HG02943 (cell line): ENCODE data around the gene TGM1.
A peak's percentile ranks its signal among the peaks of the same experiment; 100 is the strongest.

Experiments
- ATAC-seq: cut with Tn5 transposase; IDR thresholded peaks from one replicate; pipeline ENCODE4 v1.9.1; 2021; ENCODE audit warnings: mild to moderate bottlenecking, low read depth, moderate library complexity; ENCODE audit not compliant: unreplicated experiment

TGM1 gene

GRCh38 chr14:24271134-24271833 is 8.3 kb upstream of the TGM1 start, which contains the start of gene RABGGTA:
Gene RABGGTA (minus strand): TSS chr14:24271597. CDS start chr14:24271115, 482 bp downstream.
- ATAC-seq, result peak; percentile 75

DNA sequence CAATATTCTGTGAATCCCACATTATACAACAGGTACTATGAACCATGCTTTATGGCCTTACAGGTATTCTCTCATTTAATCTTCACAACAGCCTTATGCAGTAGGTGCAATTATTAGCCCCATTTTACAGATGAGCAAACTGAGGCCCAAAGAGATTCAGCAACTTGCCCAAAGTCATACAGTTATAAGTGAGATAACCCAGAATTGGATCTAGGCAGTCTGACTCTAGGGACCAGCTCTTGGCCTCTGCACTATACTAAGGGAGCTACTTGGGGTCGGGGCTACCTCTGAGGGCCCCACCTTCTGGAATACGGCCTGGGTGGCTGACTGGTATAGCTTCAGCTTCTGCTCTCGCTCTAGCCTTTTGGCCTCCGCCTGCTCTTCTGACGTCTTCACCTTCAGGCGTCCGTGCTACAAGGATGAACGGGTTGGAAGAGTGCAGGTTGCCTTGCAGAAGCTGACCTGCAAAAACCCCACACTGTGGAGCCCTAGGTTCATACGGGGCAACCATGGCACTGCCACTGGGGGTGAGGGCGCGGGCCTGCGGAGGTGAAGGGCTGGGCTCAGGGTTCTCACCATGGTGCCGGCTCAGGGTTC is 7.7 kb upstream of the TGM1 start:
- no peak for ATAC-seq

DNA sequence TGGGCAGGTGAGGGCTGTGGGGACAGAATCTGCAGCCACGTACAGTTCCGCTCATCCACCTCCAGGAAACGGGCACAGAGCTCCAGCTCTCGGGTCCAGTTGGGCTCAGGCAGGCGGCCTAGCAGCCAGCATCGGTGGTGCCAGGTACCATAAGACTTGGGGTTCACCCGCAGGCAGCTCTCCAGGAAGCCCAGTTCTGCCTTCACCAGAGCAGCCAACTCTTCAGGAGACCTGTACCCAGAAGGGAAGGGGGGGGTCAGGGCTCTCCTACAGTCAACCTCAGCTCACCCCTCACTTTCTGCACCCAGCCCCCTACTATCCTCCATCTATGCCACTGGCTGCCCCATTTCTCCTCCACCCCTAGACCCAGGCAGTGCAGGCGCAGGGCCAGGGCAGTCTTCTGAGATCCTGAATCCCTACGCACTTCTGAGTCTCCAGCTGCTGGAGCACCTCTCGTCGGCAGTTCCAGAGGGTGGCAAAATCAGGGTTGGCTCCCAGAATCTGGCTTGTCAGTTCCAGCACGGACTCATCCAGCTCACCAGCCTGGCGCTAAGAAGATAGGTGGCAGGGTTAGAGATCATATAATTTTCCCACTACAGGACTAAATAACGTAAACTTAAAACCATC is 7.0 kb upstream of the TGM1 start:
- no peak for ATAC-seq

DNA sequence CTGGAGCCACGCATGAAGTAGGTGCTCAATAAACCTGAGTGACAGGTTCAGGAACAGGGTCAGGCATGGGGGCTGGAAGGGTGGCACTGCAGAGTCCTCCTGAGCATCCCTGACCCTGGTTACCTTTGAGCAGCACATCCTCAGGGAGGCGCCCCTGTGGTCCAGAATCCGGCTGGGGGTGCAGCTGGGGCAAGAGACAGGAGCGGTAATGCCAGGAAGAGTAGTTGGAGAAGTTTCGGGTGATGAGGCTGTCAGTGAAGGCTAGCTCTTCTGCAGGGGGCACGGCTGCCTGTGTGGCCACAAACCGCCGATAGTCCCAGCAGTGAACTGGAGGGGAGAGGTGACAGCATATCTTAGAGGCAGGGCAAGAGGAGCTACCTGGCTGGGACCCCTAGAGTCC is 6.4 kb upstream of the TGM1 start:
- no peak for ATAC-seq

DNA sequence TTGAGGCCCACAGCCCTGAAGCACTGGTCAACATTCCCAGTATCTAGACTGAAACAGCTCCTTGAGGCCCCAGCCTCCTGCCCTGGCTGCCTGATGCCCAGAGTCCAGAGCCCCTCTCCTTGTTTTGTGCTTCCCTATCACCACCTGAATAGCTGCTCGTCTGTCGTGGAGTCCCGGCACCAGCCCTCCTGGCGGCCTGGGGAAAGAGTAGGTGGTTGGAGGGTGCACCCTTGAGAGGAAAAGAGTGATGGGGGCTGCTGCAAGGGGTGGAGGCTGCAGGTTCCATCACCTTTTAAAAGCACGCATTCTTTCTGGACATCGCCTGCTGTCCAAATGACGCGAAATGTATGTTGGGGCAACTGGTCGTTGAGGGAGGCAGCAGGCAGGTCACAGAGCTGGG is 5.2 kb upstream of the TGM1 start:
- ATAC-seq, result no peak

DNA sequence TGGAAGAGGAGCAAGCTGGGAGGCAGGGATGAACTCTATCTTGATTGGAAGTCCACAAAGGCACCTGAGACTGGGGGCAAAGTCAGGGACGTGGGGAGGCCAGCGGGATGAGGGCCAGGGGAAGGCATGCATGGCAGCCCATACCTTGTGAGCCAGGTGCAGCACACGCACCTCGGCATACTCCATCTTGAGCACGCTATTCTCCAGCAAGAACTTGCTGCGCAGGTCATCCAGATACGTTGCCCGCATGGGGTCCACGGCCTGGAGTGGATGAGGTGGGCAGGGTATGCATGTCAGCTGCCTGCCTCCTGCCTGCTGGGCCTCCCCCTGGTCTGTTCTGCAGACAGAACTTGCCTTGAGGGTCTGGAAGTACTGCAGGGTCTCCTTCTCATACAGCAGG is 4.5 kb upstream of the TGM1 start:
- no peak for ATAC-seq

DNA sequence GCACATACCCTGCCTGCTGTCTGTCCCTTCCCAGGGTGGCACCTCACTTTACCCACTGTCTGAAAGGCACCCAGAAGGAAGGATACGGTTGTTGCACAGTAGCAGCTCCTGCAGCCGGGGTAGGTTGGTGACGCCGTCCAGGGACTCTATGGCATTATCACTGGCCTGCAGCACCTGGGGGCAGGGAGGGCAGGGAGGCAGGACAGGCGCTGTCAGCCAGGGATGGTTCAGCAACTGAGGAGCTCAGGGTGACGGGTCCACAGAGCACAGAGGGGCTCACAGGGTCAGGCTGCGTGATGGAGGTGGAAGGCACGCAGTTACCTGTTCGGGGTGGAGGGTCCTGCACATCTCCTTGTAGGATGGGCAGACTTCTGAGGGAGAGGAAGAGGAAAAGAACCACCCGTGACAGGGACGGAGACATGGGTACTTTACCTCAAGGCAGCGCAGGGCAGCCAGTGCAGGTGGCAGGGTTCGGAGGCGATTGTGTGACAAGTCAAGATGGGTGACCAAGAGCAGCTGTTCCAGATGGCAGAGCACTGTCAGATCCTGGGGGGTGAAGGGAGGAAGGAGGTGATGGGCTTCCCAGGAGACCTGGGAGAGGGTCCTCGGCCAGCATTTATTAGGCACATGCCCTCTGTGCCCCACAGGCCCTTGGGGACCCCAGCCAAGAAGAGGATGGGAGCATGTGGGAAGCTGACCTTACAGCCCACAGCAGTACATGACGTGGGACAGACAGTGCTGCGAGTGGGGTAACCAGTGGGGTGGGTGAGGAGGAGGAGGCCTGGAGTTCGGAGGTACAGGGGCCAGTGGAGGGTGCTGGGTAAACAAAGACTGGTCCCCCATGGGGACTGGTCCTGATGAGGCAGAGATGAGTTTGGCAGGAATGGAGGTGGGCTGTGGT is 3.6 kb upstream of the TGM1 start:
- no peak for ATAC-seq

DNA sequence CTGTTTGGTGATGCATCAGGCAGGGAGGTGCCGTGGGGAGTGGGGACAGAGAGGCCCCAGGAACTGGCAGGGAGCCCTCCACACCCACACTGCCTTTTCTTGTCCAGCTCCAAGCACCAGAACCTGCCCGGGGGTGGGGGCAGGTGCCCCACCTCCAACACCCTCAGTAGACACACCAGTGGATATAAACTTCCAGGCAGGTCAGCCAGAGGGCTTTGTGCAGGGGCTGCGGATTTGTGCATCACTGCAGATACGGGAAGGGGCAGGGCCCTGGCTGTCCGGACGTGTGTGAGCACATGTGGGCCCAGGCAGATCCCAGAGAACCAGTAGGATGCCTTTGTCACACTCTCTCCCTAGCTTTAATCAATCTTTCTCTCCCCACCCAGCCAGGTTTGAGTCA is 1.3 kb upstream of the TGM1 start:
- ATAC-seq, result no peak

- ATAC-seq, result no peak
These were observed 871 bp upstream of the TGM1 start for GRCh38 chr14:24263848-24264247.

- no peak for ATAC-seq
These were observed 1.0 kb downstream of the TGM1 start for GRCh38 chr14:24261969-24262327.

DNA sequence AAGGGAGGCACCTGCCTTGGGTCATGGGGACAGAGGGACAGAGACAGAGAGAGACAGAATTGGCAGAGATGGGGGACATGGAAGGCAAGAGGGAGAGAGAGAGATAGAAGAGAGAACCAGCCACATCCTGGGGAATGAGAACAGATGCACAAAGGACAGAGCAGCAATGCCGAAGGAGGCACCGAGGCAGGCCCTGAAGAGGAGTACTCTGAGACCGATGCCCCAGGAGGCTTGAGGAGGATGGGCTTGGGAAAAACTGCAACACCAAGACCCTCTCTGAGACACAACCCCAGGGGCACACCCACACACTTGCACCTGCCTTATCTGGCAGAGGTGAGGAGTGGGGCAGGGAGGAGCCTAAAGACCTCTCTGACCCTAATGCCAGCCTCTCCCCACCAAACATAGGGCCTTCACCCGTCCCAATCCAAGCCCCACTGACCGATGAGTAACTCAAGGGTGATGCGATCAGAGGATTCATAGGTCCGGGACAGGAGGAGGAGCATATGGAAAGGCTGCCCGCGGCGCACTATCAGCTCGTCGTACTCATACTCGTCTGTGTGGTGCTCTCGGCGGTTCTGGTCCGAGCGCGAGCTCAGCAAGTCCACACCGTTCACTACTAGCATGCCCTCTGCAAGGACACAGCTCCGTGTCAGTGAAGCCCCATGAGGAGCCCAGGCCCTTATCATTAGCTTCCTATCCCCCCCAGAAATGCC is 1.6 kb downstream of the TGM1 start:
- ATAC-seq, result no peak

DNA sequence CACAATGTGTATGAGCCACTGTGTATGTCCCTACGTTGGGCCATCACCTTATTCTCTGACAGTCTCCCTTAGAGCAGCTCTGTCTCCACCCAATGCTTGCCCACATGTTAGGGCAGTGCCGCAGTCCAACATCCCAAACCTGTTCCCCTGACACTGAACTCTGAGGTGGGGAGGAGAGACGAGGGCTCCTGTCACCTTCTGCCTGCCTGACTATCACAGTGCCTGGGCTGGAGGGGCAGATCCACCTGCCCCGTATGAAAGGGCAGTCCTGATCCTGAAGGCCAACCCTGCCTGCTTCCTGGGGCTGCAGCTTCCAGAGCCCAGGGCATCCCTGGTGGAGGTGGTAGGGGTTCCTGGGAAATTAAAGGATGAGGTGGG is 2.2 kb downstream of the TGM1 start:
- ATAC-seq, result no peak

- no peak for ATAC-seq
These were observed 2.8 kb downstream of the TGM1 start for GRCh38 chr14:24260026-24260779.

DNA sequence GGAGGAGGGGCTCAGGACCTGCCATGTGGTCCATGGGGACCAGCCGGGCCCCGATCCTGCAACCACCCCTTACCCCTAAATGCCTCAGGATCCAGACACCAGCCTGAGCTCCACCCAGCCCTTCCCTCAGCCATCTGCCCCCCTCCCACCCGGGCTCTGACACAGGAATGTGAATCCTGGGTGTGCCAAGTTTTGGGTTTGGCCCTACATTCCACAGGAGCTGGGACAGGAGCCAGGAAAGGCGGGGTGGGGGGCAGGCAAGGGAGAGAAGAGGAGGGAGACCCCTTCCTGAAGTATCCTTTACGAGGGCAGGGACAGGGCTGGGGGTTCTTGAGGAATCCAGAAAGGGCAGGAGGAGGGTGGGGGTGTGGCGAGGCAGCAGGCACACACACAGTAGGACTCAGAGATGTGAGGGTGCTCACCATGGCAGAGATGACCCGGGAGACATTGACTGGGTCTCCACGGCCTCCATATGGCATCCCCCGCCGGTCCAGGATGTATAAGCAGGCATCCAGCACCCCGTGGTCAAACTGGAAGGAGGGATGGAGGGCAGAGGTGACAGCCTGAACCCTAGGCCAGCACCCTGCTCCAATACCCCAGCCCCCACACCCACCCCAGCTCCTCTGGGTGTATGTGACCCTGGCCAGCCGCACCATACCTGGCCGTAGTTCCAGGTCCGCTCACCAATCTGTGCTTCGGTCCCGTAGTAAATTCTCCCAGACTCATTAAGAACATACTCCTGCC is 3.5 kb downstream of the TGM1 start:
- no peak for ATAC-seq

- no peak for ATAC-seq
These were observed 4.3 kb downstream of the TGM1 start for GRCh38 chr14:24258548-24259265.

DNA sequence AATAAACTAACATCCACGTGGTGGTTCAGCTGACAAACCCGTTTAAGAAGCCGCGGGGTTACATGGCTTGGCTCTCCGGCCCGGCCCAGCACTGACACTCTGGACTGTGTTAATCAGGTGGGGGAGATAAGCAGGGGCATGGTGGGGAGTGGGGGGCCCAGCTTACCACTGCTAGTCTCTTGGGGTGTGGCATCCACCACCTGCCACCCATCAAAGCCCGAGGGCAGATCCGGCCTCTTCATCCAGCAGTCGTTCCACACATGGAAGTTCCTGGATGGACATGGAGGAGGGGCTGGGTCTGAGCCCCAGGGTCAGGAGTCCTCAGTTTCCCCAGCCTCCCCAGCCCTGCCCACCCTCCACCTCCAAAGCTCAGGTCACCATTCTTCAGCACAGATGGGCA is 4.9 kb downstream of the TGM1 start:
- ATAC-seq, result no peak

DNA sequence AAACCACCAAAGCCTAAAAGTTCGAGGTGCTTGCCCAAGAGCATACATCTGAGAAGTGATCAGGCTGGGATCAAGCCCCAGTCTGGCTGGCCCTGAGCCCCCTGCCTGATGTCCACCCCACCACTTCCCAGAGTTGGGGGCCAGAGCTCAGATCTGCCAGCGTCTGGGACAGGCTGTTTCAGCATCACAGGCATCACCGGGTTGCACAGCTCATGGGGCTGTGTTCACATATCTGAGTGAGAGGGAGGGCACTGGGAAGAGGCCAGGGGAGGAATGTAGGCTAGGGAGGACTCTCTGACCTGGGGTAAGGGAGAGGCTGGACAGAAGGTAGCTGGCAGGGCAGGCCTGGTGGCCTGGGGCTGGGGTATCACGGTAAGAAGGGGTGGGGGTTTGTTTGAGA is 6.0 kb downstream of the TGM1 start:
- ATAC-seq, result no peak

GRCh38 chr14:24255931-24256711 is 6.9 kb downstream of the TGM1 start:
- ATAC-seq, result no peak
